ENCODE results near the gene KCP.

Gene KCP

DNA sequence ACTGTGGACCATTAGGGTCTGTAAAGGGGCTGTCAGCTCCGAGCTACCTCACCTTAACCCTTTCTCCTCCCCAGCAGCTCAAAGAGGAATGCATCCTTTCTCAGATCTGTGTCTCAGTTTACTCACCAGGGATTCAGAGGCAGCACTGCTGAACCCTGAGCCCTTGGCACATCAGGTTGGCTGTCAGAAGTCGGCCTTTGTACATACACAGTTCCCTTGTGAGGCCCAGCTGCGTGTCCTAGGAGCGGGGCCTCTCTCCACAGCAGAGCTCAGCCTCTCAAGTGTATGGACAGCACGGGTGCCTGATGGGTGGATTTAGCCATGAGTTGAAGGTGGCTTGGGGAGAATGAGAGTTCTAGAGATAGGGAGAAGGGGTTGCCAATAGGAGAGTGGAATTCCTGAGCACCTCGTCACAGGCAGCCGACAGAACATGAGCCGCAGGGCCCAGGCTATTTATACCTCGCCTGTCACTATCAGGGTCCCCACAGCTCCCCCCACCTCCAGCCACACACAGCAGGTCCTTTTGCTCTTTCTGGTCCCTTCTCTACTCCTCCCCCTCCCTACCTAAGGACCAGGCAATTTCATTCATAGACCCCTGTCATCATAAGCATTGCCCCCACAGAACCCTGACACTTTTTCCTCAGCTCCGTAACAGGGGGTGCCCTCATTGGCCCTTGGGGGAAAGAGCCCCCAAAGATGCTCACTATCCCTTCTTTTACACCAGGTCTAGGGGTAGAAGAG, 82.4 kb downstream of the KCP start:
- no peak for DNase-seq
- intact Hi-C loops (cut with DNase I) = no loop called here

DNA sequence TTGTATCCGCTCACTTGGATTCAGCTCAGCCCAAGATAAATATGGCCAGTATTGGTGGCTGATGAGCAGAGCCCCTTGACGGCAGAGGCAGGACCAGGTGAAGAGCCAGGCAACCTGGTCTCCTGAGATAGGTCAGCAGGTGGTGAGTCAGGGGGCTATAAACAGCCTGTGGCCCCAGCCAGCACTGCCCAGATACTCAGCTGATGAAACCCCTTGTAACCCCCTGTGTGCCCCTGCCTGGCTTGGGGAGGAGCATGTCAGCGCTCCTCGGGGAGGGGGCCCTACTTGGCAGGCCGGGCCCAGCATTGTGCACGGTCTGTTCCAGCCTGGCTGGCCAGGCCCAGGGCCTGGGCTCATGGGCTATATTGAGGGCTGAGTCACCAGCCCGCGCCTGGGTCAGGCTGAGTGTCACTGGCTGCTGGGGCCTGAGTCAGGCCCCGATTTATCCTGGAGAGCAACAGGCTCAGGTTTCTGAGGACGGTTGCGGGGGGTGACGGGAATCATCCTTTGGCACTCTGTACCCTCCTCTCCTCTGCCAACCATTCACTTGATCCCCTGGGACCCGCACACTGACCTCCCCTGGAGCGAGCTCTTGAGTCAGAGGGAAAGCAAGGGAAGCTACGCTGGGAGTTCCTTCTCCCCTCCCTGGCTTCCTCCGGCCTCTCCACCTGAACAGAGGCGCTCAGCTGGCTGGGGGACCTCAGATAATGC, 83.1 kb downstream of the KCP start:
- DNase-seq = no peak
- intact Hi-C loops (cut with DNase I) = no loop called here

DNA sequence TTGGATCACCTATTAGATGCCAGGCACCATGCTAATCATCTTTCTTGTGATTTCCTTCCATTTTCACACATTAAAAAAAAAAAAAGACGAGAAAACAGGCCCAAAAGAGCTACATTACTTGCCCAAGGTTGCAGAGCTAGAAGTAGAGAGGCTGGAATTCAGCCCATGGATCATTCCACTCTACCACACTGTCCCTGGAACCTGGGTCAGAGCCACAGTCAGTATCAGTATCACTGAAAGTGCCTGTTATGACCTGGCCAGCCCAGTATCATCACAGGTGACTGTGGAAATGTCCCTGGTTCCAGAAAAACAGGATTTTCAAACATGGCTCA, 83.6 kb downstream of the KCP start:
- no peak for DNase-seq
- intact Hi-C loops (cut with DNase I) = no loop called here

Measured in head of caudate nucleus (tissue), 42 donors.